ENCODE data around the gene SLC9A3. TPM values are rescaled to one million over a fixed set of nuclear protein-coding genes. Genes with fewer than 3 reads are reported as not detected.
A peak's percentile ranks its signal among the peaks of the same experiment; 100 is the strongest.
"Not testable (repeated sequence)": the region's sequence is repeated elsewhere in the genome, so short reads cannot be mapped to it uniquely, and the experiment has no call there.

SLC9A3 gene
- total RNA-seq, 1 experiment from 2014 or later = 3.1 TPM

DNA sequence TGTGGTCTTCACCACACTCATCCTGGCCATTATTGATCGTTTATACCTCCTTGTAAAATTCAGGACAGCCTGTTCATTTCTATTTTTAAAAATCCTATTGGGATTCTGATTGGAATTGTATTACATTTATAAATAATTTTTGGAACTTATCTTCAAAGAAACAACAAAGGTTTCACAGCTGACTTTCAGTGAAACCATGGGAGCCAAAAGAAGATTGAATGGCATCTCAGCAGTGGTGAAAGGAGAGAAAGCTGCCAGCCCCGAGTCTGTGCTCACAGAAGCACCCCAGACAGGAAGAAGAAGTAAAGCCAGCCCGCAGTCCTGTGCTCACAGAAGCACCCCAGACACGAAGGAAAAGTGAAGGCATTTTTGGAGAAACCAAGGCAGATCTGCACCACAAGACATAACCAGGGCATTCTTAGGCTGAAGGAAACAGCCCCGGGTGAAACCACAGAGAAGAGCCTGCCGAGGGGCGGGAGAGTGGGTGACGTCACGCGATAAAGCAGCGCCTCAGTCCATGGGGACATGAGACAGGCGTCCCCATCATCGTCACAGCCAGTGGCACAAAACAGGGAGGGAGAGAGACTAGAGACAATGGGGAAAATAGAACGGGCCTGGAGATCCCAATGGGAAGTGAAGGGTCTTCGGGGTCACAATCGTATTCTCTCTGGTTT is 42.5 kb upstream of the SLC9A3 start:
- H3K4me1 ChIP-seq (replicated peaks) = 0 out of 2 replicates have a peak, but pooled peaks cover 3% of the 10 kb centered on the region
- H3K36me3 ChIP-seq = no peaks in the 10 kb centered on the region
- peaks cover 12% of the 10 kb centered on the region for H3K9me3 ChIP-seq (replicated peaks)
- peaks cover 46% of the 10 kb centered on the region for H3K27me3 ChIP-seq (replicated peaks)
- H3K4me3 ChIP-seq = no peak overlapping the region
- peak in 1 of 2 experiments; percentile 16 for DNase-seq (ENCODE audit: low read depth in 1 of 2, low spot score in 2 of 2)
- no peak overlapping the region for H3K27ac ChIP-seq

DNA sequence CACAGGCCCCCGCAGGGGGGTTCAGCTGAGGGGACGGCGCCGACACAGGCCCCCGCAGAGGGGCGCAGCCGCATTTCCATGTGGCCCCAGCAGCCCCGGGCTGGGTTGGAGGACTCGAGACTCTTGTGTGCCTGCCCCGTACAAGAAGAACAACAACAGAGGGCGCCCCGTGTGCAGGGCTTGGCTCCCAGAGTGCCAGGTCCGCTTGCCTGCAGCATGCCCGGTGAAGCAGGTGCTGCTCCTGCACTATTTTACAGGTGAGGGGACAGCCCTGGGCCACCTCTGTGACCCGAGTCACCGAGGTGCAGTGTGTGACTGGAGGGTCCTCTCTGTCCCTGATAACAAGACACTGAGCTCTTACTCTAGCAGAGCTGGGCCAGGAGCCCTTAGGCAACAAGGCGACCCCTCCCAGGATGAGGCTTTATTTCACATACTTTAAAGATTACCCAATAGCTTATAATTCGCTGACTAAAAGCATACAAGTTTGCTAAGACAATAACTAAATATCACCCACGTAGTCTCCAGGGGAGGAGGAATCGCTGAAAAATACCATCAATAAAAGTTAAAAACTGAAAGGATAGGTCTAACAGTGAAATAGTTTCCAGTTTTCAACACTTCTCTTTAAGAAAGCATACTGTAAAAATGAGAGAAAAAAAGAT is 41.7 kb upstream of the SLC9A3 start:
- H3K36me3 ChIP-seq = no peaks in the 10 kb centered on the region
- peak in 1 of 2 experiments; percentile 37 for DNase-seq (ENCODE audit: low read depth in 1 of 2, low spot score in 2 of 2)
- H3K27ac ChIP-seq = no peak overlapping the region
- H3K9me3 ChIP-seq (replicated peaks) = peaks cover 12% of the 10 kb centered on the region
- H3K4me3 ChIP-seq = no peak overlapping the region
- H3K27me3 ChIP-seq (replicated peaks) = peaks cover 43% of the 10 kb centered on the region
- 0 out of 2 replicates have a peak, but pooled peaks cover 3% of the 10 kb centered on the region for H3K4me1 ChIP-seq (replicated peaks)

DNA sequence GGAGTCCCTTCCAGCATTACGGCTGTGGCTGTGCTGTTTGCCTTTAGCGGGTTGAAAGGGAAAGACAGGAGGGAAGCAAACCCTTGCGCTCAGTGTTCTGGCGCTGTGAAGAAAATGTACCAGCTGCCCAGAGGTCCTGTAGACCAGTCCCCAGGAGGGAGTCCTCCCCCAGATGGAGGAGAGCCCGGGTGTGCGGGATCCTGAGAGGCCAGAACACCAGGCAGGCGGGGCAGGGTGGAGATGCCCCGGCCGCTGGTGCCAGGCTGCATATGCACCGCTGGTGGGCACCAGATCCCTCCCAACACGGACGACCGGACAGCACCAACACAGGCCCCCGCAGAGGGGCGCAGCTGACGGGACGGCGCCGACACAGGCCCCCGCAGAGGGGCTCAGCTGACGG is 37.2 kb upstream of the SLC9A3 start:
- DNase-seq (ENCODE audit: low read depth in 1 of 2, low spot score in 2 of 2) = peak in 1 of 2 experiments; percentile 27
- Histone ChIP-seq H3K36me3 (no peaks in the 10 kb centered on the region), H3K4me3 (no peak overlapping the region), H3K4me1 (replicated peaks) (0 out of 2 replicates have a peak, but pooled peaks cover 3% of the 10 kb centered on the region), H3K27me3 (replicated peaks) (peaks cover 31% of the 10 kb centered on the region), H3K27ac (no peak overlapping the region), H3K9me3 (replicated peaks) (peaks cover 7% of the 10 kb centered on the region)

DNA sequence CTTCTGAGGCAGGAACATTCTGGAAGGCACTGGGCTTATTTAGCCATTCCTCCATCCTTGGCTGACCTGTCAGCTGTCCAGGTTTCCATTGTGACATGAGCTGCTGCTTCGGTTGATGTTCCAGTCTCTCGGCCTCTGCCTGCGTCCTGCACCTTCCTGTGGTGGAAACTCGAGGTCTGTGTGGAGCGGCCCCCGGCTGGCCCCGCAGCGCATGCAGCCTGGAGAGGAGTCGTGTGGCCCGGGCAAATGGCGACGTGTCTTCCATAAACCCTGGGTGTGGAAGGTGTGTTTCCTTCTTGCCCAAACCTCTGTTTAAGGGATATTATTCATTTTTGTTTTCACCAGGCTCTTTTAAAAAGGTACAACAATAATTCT is 36.5 kb upstream of the SLC9A3 start:
- peak in 1 of 2 experiments; percentile 36 for DNase-seq (ENCODE audit: low read depth in 1 of 2, low spot score in 2 of 2)
- Histone ChIP-seq H3K36me3 (no peaks in the 10 kb centered on the region), H3K4me3 (no peak overlapping the region), H3K27ac (no peak overlapping the region), H3K4me1 (replicated peaks) (0 out of 2 replicates have a peak, but pooled peaks cover under 1% of the 10 kb centered on the region), H3K9me3 (replicated peaks) (peaks cover under 1% of the 10 kb centered on the region; the same call in 1 of the 2 replicates), H3K27me3 (replicated peaks) (peaks cover 24% of the 10 kb centered on the region)

DNA sequence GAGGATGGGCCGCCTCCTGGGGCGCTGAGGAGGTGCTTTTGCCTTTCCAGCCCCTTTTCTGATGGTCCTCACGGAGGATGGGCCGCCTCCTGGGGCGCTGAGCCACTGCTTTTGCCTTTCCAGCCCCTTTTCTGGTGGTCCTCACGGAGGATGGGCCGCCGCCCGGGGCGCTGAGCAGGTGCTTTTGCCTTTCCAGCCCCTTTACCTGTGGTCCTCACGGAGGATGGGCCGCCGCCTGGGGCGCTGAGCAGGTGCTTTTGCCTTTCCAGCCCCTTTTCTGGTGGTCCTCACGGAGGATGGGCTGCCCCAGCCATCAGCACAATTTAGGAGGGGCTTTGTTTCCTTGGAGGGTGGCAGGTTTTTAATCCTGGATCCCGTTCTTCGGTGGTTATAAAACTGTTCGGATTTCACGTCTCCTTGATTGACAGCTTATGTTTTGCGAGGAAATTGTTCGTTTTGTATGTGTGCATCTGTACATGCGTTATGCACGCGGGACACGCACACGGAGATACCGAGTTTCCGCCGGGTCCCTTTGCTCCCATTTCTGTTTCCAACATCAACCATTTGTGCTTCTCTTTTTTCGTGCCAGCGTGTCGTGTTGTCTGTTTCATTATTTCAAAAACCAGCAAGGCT is 34.7 kb upstream of the SLC9A3 start:
- Histone ChIP-seq H3K27ac (no peak overlapping the region), H3K4me3 (no peak overlapping the region), H3K4me1 (replicated peaks) (no peaks in the 10 kb centered on the region), H3K9me3 (replicated peaks) (no peaks in the 10 kb centered on the region), H3K36me3 (no peaks in the 10 kb centered on the region), H3K27me3 (replicated peaks) (peaks cover 23% of the 10 kb centered on the region)
- DNase-seq (ENCODE audit: low read depth in 1 of 2, low spot score in 2 of 2) = peak in 1 of 2 experiments; percentile 20

DNA sequence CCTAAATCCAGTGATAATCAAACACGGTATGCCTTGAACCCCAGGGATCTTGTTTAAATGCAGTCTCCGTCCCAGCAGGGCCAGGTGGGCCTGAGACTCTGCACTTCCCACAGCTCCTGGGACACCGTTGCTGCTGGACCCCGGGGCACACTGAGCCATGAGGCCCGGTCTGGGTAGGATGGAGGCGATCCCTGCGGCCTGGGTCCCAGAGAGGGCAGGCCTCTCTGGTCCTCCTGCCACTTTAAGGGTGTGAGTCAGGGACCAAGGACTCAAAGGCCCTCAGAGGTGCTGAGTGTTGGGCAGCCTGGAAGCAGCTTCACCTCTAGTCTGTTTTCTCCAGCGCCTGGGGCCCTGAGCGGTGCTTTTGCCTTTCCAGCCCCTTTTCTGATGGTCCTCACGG is 34.1 kb upstream of the SLC9A3 start:
- Histone ChIP-seq H3K4me3 (no peak overlapping the region), H3K4me1 (replicated peaks) (no peaks in the 10 kb centered on the region), H3K27me3 (replicated peaks) (peaks cover 23% of the 10 kb centered on the region), H3K27ac (no peak overlapping the region), H3K36me3 (no peaks in the 10 kb centered on the region), H3K9me3 (replicated peaks) (no peaks in the 10 kb centered on the region)
- DNase-seq (ENCODE audit: low read depth in 1 of 2, low spot score in 2 of 2) = peak in 1 of 2 experiments; percentile 28

DNA sequence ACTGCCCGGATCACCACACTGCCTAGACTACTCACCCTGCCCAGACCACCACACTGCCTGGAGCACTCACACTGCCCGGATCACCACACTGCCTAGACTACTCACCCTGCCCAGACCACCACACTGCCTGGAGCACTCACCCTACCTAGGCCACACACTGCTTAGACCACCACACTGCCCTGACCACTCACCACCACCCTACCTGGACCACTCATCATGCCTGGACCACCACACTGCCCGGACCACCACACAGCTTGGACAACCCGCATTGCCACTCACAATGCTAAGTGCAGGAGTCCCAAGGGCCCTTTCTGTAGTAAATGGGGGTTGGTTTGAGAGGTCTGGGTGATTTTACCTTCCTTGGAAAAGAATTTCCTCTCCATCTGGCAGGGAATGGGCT is 33.7 kb upstream of the SLC9A3 start:
- DNase-seq (ENCODE audit: low read depth in 1 of 2, low spot score in 2 of 2) = peak in 1 of 2 experiments; percentile 34
- H3K36me3 ChIP-seq; H3K9me3 ChIP-seq (replicated peaks); H3K4me1 ChIP-seq (replicated peaks); H3K4me3 ChIP-seq; H3K27ac ChIP-seq: not testable (repeated sequence)
- peaks cover 23% of the 10 kb centered on the region for H3K27me3 ChIP-seq (replicated peaks)

DNA sequence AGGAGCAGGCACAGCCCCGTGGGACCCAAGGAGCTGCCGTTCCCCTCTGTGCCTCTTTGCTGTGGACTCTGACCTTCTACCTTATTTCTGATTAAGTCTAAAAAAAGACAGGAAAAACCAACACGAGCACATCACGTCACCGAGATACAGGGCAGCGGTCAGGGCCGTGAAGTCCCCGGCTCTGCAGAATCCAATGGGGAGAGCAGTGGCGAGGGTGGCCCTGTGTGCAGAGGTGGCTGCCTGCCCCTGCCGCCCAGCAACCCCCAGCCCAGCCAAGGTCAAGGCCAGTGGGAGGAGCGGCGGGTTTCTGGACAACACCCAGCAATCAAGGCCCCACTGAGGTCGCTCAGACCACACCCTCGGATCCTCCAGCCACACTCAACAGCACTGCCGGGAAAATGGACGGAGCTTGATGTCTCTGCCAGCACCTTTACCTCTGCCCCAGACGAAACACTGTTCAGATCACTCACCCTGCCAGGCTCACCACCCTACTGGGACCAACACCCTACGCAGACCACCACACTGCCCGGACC is 32.7 kb upstream of the SLC9A3 start:
- Histone ChIP-seq H3K27ac (no peak overlapping the region), H3K4me1 (replicated peaks) (no peaks in the 10 kb centered on the region), H3K4me3 (no peak overlapping the region), H3K36me3 (no peaks in the 10 kb centered on the region), H3K9me3 (replicated peaks) (no peaks in the 10 kb centered on the region), H3K27me3 (replicated peaks) (peaks cover 23% of the 10 kb centered on the region)
- DNase-seq (ENCODE audit: low read depth in 1 of 2, low spot score in 2 of 2) = peak in 1 of 2 experiments; percentile 36

DNA sequence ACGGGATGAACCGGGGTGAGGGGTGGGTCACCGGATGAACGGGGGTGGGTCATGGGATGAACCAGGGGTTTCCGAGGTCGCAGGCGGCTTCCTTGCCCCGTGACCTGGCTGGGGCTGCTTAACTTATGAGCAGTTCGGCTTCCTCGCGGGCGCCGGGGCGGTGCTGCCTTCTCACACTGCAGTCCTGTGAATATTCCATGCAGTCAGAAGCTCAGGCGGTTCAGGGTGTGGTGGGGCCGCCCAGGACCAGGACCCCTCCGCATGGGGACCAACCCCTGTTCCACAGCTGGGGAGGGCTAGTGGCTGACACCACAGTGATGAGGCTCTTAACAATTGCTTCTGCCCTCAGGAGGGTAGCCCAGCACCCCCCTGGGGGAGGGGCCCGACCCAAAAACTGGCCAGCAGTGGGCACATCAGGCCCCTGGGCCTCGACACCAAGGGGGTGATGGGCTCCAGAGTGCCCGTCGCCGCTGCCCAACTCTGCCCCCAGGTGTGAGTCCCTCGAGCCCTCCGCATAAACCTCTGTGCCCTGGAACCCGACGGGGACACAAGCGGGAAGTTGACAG is 30.9 kb upstream of the SLC9A3 start:
- peak in 1 of 2 experiments; percentile 39 for DNase-seq (ENCODE audit: low read depth in 1 of 2, low spot score in 2 of 2)
- H3K27me3 ChIP-seq (replicated peaks) = peaks cover 27% of the 10 kb centered on the region
- no peak overlapping the region for H3K27ac ChIP-seq
- H3K36me3 ChIP-seq = no peaks in the 10 kb centered on the region
- H3K9me3 ChIP-seq (replicated peaks) = no peaks in the 10 kb centered on the region
- no peak overlapping the region for H3K4me3 ChIP-seq
- H3K4me1 ChIP-seq (replicated peaks) = no peaks in the 10 kb centered on the region

DNA sequence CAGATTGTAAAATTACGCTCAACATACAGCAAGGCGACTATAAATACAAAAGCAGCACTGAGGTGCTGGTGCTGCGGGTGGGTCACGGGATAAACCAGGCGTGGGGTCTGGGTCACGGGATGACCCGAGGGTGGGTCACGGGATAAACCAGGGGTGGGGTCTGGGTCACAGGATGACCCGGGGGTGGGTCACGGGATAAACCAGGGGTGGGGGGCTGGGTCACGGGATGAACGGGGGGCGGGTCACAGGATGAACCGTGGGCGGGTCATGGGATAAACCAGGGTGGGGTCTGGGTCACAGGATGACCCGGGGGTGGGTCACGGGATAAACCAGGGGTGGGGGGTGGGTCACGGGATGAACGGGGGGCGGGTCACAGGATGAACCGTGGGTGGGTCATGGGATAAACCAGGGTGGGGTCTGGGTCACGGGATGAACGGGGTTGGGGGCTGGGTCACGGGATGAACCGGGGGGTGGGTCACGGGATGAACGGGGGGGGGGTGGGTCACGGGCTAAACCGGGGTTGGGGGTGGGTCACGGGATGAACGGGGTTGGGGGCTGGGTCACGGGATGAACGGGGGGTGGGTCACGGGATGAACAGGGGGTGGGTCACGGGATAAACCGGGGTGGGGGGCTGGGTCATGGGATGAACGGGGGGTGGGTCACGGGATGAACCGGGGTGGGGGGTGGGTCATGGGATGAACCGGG is 30.2 kb upstream of the SLC9A3 start:
- Histone ChIP-seq H3K27ac (no peak overlapping the region), H3K4me1 (replicated peaks) (no peaks in the 10 kb centered on the region), H3K27me3 (replicated peaks) (peaks cover 25% of the 10 kb centered on the region), H3K4me3 (no peak overlapping the region), H3K36me3 (no peaks in the 10 kb centered on the region), H3K9me3 (replicated peaks) (no peaks in the 10 kb centered on the region)
- peak in 1 of 2 experiments; percentile 31 for DNase-seq (ENCODE audit: low read depth in 1 of 2, low spot score in 2 of 2)

DNA sequence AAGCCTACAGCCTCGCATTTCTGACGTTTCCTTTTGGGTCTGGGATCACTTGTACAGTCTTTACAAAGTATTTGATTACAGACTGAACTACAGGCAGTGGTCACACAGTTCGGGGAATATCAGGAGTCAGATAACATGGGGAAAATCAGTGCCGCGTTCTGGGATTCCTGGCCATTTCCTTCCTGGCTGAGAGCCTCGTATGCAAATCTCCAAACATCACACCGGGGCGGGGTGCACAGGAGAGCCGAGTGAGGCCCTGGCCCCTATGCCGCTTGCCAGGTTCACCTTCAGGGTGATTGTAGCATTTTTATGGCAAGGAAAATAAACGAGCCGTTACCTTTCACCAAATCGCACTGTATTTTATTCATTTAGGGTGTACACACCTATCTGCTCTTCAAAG is 29.6 kb upstream of the SLC9A3 start:
- H3K27me3 ChIP-seq (replicated peaks) = peaks cover 25% of the 10 kb centered on the region
- H3K4me3 ChIP-seq = no peak overlapping the region
- H3K36me3 ChIP-seq = no peaks in the 10 kb centered on the region
- H3K4me1 ChIP-seq (replicated peaks) = no peaks in the 10 kb centered on the region
- H3K27ac ChIP-seq = no peak overlapping the region
- peak in 1 of 2 experiments; percentile 31 for DNase-seq (ENCODE audit: low read depth in 1 of 2, low spot score in 2 of 2)
- no peaks in the 10 kb centered on the region for H3K9me3 ChIP-seq (replicated peaks)

DNA sequence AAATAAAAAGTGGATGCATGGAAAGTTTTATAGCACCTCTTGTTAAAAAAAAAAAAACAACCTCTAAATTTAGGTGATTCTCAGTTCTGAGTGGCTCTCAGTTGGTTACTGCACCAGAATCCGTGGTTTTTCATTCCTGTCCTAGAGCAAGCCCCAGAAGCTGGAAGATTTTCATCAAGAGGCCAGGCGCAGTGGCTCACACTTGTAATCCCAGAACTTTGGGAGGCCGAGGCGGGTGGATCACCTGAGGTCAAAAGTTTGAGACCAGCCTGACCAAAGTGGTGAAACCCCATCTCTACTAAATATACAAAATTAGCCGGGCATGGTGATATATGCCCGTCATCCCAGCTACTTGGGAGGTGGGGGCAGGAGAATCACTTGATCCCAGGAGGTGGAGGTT is 27.2 kb upstream of the SLC9A3 start:
- Histone ChIP-seq H3K4me1 (replicated peaks) (no peaks in the 10 kb centered on the region), H3K27ac (no peak overlapping the region), H3K27me3 (replicated peaks) (peaks cover 32% of the 10 kb centered on the region), H3K36me3 (no peaks in the 10 kb centered on the region), H3K9me3 (replicated peaks) (no peaks in the 10 kb centered on the region), H3K4me3 (no peak overlapping the region)
- peak in 1 of 2 experiments; percentile 7 for DNase-seq (ENCODE audit: low read depth in 1 of 2, low spot score in 2 of 2)

DNA sequence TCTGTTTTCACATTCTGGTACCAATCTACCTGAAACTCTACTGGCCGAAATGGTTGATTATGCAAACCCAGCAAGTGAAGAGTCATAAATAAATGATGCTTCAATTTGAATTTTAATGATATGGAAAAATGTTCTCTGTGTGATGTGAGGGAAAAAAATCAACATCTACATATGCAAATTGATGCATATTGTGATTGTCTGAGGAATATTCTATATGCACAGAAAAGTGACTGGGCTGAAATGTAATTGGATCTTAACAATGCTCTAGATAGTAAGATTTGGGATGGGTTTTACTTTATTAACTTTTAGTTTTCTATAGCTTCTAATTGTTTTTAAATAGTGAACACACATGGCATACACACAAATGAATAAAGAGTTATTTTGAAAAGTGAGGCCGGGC is 25.0 kb upstream of the SLC9A3 start:
- Histone ChIP-seq H3K27ac (no peak overlapping the region), H3K4me1 (replicated peaks) (no peaks in the 10 kb centered on the region), H3K9me3 (replicated peaks) (no peaks in the 10 kb centered on the region), H3K4me3 (no peak overlapping the region), H3K27me3 (replicated peaks) (peaks cover 38% of the 10 kb centered on the region), H3K36me3 (no peaks in the 10 kb centered on the region)
- no peak for DNase-seq (ENCODE audit: low read depth in 1 of 2, low spot score in 2 of 2)
